Measurements from ENCODE around the gene PAXX. TPM values are rescaled to one million over a fixed set of nuclear protein-coding genes. Genes with fewer than 3 reads are reported as not detected.

PAXX gene
- total and polyA plus RNA-seq, 9 donors: 1.1 to 48.9 (median 37.5) TPM

DNA sequence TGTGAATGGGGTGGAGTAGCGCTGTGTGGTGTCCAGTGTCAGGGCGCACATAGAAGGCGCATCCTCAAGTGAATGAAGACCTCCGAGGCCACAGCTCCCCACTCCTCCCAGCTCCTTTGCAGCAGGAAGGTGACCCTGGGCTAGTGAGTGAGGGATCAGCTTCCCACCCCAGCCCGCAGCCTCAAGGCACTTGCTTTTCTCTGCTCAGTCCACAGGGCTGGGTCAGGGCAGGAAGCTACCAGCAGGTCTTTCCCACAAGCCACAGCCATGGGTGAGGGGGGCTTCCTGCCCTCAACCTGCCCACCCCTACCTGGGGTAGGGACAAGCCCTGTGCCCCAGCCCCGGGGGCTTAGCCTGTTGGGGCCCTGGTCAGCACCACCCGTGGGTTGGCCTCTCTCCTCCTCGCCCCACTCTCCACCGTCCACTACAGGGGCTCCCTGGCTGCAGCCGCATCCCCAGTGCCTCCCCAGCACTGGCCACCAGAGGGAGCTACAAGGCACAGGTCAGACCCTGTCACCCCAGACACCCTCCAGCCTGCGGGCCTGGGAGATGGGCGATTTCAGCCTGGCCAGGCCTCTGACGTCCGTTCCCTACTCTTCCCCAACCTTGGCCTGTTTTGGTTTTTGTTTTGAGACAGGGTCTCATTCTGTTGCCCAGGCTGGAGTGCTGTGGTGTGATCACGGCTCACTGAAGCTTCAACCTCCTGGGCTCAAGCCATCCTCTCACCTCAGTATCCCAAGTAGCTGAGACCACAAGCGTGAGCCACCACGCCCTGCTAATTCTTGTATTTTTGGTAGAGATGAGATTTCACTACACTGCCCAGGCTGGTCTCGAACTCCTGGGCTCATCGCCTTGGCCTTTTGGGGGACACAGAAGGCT lies 37.1 kb downstream of the PAXX start:
- Histone ChIP-seq H3K9me3 (no peaks in the 10 kb centered on the region), H3K4me1 (ENCODE audit: insufficient read depth) (peaks cover 3% of the 10 kb centered on the region), H3K36me3 (no peaks in the 10 kb centered on the region), H3K4me3 (peak overlapping the region; percentile 53), H3K27ac (no peak overlapping the region), H3K27me3 (no peaks in the 10 kb centered on the region)
- TF ChIP-seq POLR2A (IDR thresholded peaks at IDR 0.05): no peak
- no peak for TF ChIP-seq EP300 (IDR thresholded peaks at IDR 0.05)
- TF ChIP-seq, protein P1, sequence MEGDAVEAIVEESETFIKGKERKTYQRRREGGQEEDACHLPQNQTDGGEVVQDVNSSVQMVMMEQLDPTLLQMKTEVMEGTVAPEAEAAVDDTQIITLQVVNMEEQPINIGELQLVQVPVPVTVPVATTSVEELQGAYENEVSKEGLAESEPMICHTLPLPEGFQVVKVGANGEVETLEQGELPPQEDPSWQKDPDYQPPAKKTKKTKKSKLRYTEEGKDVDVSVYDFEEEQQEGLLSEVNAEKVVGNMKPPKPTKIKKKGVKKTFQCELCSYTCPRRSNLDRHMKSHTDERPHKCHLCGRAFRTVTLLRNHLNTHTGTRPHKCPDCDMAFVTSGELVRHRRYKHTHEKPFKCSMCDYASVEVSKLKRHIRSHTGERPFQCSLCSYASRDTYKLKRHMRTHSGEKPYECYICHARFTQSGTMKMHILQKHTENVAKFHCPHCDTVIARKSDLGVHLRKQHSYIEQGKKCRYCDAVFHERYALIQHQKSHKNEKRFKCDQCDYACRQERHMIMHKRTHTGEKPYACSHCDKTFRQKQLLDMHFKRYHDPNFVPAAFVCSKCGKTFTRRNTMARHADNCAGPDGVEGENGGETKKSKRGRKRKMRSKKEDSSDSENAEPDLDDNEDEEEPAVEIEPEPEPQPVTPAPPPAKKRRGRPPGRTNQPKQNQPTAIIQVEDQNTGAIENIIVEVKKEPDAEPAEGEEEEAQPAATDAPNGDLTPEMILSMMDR (IDR thresholded peaks at IDR 0.05): peak; percentile 63 to 70 (median 63)
- DNase-seq: peak; percentile 53 to 80 (median 74)
- WGBS, 3 donors: 29 to 35% (median 34%) methylated on average over 18 to 19 of the region's 19 CpGs
- intact Hi-C loops (cut with DNase I): loop anchor here in 1 of 4 donors (5.0 kb wide), 1 partner anchor 38 kb away; no protein-coding TSS in a partner anchor

DNA sequence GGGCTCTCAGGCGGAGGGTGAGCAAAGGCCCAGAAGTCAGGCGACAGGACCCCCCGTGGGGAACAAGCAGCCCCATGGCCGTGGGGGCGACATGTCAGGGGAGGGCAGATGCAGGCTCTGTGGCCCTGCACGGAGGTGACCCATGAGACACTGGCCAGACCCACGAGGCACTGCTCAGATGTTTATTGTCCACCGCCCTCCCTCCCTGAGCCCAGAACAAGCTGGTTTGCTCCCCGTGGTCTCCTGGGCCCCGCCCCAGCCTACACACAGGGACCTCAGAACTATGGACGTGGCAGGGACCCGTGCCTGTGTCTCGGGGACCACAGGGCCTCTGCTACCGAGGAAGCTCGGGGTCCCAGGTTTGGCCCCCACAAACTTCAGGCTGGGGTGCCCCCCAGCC lies 37.8 kb downstream of the PAXX start:
- Histone ChIP-seq H3K4me3 (no peak overlapping the region), H3K4me1 (ENCODE audit: insufficient read depth) (peaks cover 3% of the 10 kb centered on the region), H3K27me3 (no peaks in the 10 kb centered on the region), H3K9me3 (no peaks in the 10 kb centered on the region), H3K36me3 (no peaks in the 10 kb centered on the region), H3K27ac (no peak overlapping the region)
- no peak for TF ChIP-seq EP300 (IDR thresholded peaks at IDR 0.05)
- TF ChIP-seq POLR2A (IDR thresholded peaks at IDR 0.05): no peak
- TF ChIP-seq, protein P1 (IDR thresholded peaks at IDR 0.05): no peak
- intact Hi-C loops (cut with DNase I): loop anchor here in 2 of 4 donors (5.0 kb wide), 3 partner anchors 78 to 243 kb away; partner anchors contain the start of genes LCN12 (in 1 of the 2) and PHPT1 (in 1 of the 2)
- WGBS, 3 donors: 75 to 86% (median 80%) methylated on average over 15 of the region's 15 CpGs
- no peak for DNase-seq

DNA sequence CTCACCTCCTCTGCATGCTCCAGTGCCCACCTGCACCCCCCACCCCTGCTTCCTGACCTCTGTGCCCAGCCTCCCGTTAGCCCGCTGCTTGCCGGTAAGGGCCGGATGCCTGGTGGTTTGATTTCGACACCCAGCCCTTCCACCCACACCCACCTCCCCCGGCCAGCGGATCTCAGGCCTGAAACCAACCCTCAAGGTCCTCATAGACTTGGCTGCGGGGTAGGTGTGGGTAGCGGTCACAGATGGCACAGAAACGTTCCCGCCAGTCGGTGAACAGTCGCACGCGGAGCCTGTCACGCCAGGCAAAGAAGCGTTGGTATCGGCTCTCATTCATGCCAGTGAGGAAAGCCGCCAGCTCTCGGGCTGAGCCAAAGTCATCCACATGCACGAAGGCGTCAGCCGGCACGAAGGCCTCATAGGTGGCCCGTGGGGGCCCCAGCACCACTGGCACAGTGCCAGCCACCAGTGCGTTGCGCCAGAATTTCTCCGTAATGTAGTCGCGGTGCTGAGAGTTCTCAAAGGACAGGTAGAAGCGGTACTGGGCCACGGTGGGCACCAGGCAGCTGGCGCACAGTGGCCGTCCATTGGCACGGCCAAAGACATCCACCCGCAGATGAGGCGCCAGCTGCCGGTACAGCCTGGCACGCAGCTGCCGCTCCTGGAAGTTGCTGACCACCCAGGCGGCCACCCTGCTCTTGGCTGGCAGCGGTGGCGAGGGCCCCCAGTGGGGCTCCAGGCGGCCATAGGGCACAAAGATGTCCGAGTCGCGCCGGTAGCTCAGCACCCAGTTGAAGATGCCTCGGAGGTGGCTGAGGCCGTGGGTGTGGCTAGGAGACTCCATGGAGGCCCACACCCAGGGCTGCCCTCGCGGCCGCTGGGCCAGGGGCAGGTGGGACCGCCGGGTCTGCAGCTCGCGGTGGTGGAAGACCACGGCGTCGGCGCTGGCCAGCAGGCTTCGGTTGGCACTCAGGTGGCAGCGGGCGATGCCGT lies 38.6 kb downstream of the PAXX start:
- no peaks in the 10 kb centered on the region for H3K27me3 ChIP-seq
- no peaks in the 10 kb centered on the region for H3K36me3 ChIP-seq
- DNase-seq: no peak
- H3K4me3 ChIP-seq: no peak overlapping the region
- TF ChIP-seq POLR2A (IDR thresholded peaks at IDR 0.05) (no peak), EP300 (IDR thresholded peaks at IDR 0.05) (no peak)
- TF ChIP-seq, protein P1 (IDR thresholded peaks at IDR 0.05): no peak
- no peak overlapping the region for H3K27ac ChIP-seq
- intact Hi-C loops (cut with DNase I): loop anchor here in 2 of 4 donors (5.0 kb wide), 3 partner anchors 79 to 244 kb away; partner anchors contain the start of genes LCN12 (in 1 of the 2) and PHPT1 (in 1 of the 2)
- no peaks in the 10 kb centered on the region for H3K9me3 ChIP-seq
- peaks cover 4% of the 10 kb centered on the region for H3K4me1 ChIP-seq (ENCODE audit: insufficient read depth)
- 84 to 86% (median 86%) methylated on average over 51 to 65 of the region's 65 CpGs for WGBS, 3 donors
